Erythroblast (primary cell): ENCODE measurements around the gene KIAA1958.

Source experiments
- GATA1 ChIP-seq: IDR thresholded peaks from 2 replicates; pipeline ENCODE4 v1.6.1; 2011; ENCODE audit warnings: low read depth, mild to moderate bottlenecking, control low read depth, low read length, moderate library complexity
- POLR2A ChIP-seq: IDR thresholded peaks from 2 replicates; pipeline ENCODE4 v1.6.1; 2011; ENCODE audit warnings: mild to moderate bottlenecking, low read length

DNA sequence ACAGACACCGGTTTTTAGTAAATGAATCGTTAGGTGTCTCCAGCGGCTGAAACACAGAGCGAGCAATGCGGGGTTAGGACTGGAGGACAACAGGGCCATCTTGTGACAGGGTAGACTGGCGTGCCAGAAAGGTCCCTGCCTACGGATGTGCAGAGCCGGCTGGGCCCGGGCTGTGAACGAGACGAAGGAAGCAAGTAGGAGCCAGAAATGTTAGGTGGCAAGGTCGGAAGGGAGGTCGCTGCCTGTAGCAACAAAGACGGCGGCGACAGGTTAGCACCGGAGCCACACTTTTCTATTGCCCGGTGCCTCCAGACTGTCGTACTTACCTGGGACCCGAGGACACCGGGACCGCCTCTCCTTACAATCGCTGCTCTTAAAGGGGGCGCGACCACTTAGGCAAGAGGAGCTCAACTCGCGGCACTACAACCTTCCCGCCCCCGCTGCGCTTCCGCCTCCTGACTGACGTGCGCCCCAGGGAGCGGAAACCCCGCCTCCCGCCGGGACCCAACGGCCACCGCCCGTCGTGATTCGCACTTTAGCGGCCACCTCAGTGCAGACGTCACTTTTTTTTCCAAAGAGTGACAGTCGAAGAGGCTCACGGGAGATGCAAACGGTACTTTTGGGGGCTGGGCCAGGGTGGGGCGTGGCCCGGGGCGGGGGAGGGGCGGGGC, 231.2 kb downstream of the KIAA1958 start, which contains the start of gene INIP:
- TF ChIP-seq POLR2A (peak; percentile 92), GATA1 (no peak)
